ENCODE measurements around the gene ZDHHC14. TPM values are rescaled to one million over a fixed set of nuclear protein-coding genes. Genes with fewer than 3 reads are reported as not detected.
A peak's percentile ranks its signal among the peaks of the same experiment; 100 is the strongest.
"Not testable (repeated sequence)": the region's sequence is repeated elsewhere in the genome, so short reads cannot be mapped to it uniquely, and the experiment has no call there.

Gene ZDHHC14
- total RNA-seq, 1 donor: 7.9 TPM

- DNase-seq (ENCODE audit: low read depth): peak; percentile 86
- no peak for TF ChIP-seq CTCF (IDR thresholded peaks at IDR 0.05; ENCODE audit: insufficient read depth, low read length)
- H3K4me3 ChIP-seq (ENCODE audit: low read depth, low read length): peak overlapping the region; percentile 87
Observed at GRCh38 chr6:157379656-157380457, 1.1 kb upstream of the ZDHHC14 start.

- H3K4me3 ChIP-seq (ENCODE audit: low read depth, low read length): peak overlapping the region; percentile 87
- DNase-seq (ENCODE audit: low read depth): no peak
- no peak for TF ChIP-seq CTCF (IDR thresholded peaks at IDR 0.05; ENCODE audit: insufficient read depth, low read length)
Observed at GRCh38 chr6:157380458-157380778, 572 bp upstream of the ZDHHC14 start.

- peak; percentile 54 for DNase-seq (ENCODE audit: low read depth)
- peak; percentile 9 for TF ChIP-seq CTCF (IDR thresholded peaks at IDR 0.05; ENCODE audit: insufficient read depth, low read length)
- H3K4me3 ChIP-seq (ENCODE audit: low read depth, low read length): peak overlapping the region; percentile 87
Observed at GRCh38 chr6:157381631-157382621, 936 bp downstream of the ZDHHC14 start.

- peak overlapping the region; percentile 87 for H3K4me3 ChIP-seq (ENCODE audit: low read depth, low read length)
- no peak for TF ChIP-seq CTCF (IDR thresholded peaks at IDR 0.05; ENCODE audit: insufficient read depth, low read length)
Observed at GRCh38 chr6:157382821-157383220, 1.8 kb downstream of the ZDHHC14 start.

GRCh38 chr6:157383471-157383870 lies 2.5 kb downstream of the ZDHHC14 start:
- DNase-seq (ENCODE audit: low read depth): no peak
- no peak for TF ChIP-seq CTCF (IDR thresholded peaks at IDR 0.05; ENCODE audit: insufficient read depth, low read length)

More at GRCh38 chr6:157382821-157383220, 1.8 kb downstream of the ZDHHC14 start:
- DNase-seq (ENCODE audit: low read depth): no peak

GRCh38 chr6:157384962-157385361 lies 4.0 kb downstream of the ZDHHC14 start:
- not testable (repeated sequence) for DNase-seq (ENCODE audit: low read depth); H3K4me3 ChIP-seq (ENCODE audit: low read depth, low read length)

More at GRCh38 chr6:157383471-157383870, 2.5 kb downstream of the ZDHHC14 start:
- no peak overlapping the region for H3K4me3 ChIP-seq (ENCODE audit: low read depth, low read length)

GRCh38 chr6:157385482-157385881 lies 4.5 kb downstream of the ZDHHC14 start:
- no peak for TF ChIP-seq CTCF (IDR thresholded peaks at IDR 0.05; ENCODE audit: insufficient read depth, low read length)
- H3K4me3 ChIP-seq (ENCODE audit: low read depth, low read length): no peak overlapping the region
- no peak for DNase-seq (ENCODE audit: low read depth)
